Measurements from ENCODE around the gene SFSWAP.

GRCh38 chr12:131736446-131737149 is 25.7 kb downstream of the SFSWAP start:
- TF ChIP-seq, protein P1, sequence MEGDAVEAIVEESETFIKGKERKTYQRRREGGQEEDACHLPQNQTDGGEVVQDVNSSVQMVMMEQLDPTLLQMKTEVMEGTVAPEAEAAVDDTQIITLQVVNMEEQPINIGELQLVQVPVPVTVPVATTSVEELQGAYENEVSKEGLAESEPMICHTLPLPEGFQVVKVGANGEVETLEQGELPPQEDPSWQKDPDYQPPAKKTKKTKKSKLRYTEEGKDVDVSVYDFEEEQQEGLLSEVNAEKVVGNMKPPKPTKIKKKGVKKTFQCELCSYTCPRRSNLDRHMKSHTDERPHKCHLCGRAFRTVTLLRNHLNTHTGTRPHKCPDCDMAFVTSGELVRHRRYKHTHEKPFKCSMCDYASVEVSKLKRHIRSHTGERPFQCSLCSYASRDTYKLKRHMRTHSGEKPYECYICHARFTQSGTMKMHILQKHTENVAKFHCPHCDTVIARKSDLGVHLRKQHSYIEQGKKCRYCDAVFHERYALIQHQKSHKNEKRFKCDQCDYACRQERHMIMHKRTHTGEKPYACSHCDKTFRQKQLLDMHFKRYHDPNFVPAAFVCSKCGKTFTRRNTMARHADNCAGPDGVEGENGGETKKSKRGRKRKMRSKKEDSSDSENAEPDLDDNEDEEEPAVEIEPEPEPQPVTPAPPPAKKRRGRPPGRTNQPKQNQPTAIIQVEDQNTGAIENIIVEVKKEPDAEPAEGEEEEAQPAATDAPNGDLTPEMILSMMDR (IDR thresholded peaks at IDR 0.05) = no peak
- no peak for TF ChIP-seq POLR2AphosphoS5 (IDR thresholded peaks at IDR 0.05)

All from sigmoid colon (tissue), 4 donors.